Measurements from ENCODE around the gene OMD.
A peak's percentile ranks its signal among the peaks of the same experiment; 100 is the strongest.

OMD gene, protein sequence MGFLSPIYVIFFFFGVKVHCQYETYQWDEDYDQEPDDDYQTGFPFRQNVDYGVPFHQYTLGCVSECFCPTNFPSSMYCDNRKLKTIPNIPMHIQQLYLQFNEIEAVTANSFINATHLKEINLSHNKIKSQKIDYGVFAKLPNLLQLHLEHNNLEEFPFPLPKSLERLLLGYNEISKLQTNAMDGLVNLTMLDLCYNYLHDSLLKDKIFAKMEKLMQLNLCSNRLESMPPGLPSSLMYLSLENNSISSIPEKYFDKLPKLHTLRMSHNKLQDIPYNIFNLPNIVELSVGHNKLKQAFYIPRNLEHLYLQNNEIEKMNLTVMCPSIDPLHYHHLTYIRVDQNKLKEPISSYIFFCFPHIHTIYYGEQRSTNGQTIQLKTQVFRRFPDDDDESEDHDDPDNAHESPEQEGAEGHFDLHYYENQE

GRCh38 chr9:92424340-92424739, at the start of gene OMD:
Gene OMD, minus strand, starts transcription at chr9:92424471. Its CDS starts 6,913 bp downstream, at chr9:92417558.
- DNase-seq, result no peak

- no peak for DNase-seq
Measured at GRCh38 chr9:92468206-92468605, 43.9 kb upstream of the OMD start.

DNA sequence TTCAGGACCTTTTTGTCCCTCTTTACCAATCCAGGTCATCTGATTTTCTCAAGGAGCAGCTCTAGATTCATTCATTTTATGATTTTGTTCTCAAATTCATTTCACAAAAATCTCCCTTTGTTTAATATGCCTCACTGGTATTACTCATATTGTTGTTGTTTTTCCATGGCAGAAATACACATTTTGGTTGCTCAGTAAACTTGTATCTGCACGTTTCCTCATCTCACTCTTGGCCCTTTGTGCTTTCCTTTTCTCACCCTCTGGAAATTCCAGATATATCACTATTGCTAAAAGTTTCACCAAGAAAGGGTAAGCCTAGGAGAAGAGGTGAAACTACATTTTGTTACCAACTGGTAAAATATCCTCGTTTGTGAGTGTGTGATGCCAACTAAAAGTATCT, 43.2 kb upstream of the OMD start:
- no peak for DNase-seq

GRCh38 chr9:92467041-92467440, 42.8 kb upstream of the OMD start:
- DNase-seq, result no peak

DNA sequence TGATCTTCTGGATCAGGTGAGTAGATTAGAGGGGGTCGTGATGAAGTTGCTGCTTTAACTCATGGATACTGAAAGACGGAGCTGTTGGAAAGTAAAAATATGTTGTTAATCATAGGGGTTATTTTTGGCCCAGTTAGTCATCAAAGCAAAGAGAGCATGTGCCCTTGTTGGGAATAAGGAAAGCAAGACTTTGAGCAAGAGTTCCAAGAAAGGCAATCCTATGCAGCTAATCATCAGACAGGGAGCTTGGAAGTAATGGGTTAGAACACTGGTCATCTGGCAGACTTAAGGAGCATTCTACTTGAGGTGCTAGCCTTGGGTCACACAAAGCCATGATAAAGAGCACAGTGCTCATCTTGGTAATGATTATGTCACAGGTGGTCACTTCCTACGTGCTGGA, 39.7 kb upstream of the OMD start:
- DNase-seq, result no peak

DNA sequence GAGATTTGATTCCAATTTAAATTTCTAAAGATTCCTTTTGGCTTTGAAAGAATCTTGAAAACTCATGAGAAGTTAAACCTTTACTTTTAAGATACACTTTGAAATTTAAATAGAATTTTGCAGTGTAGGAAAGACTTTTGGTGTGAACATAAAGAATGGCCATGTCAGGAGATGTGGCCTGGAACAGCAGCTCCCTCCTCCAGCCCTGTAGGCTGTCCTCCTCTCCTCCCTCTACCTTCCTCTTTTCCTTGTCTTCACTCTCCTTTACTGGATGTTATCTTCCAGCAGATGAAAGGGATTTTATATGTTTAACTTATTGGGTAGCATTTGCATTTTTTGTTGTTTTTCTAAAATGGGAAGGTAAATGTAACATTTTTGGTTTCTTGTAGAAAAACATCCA, 39.1 kb upstream of the OMD start:
- DNase-seq, result no peak

DNA sequence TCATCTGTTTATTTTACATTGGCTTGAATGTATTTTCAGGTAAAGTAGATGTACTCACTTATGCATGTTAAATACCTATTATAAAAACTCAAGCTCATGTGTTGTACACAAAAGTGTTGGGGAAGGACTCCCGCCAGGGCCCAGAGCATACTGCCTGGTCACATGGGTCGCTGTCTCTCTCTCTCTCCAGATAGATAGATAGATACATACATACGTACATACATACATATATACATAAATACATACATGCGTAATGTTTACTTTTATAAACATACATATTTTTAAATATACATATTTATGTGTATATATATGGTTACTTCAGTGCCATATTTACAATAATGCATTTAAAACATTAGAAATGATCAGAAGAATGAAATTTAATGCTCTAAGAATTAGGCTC, 33.3 kb upstream of the OMD start:
- no peak for DNase-seq

DNA sequence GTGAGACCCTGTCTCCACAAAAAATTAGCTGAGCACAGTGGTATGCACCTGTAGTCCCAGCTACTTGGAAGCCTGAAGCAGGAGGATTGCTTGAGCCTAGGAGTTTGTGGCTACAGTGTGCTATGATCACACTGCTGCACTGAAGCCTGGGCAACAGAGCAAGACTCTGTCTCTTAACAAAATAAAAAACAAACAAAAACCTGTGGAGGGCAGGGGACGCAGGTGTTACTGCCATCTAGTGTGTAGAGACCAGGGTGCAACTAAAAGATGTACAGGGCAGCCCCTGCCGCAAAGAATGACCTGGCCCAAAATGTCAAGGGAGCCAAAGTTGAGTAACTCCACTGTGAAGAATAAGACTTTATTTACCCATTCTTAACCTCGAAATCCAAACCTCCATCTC, 30.9 kb upstream of the OMD start:
- no peak for DNase-seq

- DNase-seq, result no peak
Measured at GRCh38 chr9:92446536-92446935, 22.3 kb upstream of the OMD start.

GRCh38 chr9:92444841-92445240, 20.6 kb upstream of the OMD start:
- no peak for DNase-seq

- DNase-seq, result no peak
Measured at GRCh38 chr9:92440751-92441046, 16.4 kb upstream of the OMD start.

GRCh38 chr9:92439921-92440750, 15.9 kb upstream of the OMD start:
- DNase-seq, result no peak

GRCh38 chr9:92438900-92439526, 14.7 kb upstream of the OMD start:
- no peak for DNase-seq

DNA sequence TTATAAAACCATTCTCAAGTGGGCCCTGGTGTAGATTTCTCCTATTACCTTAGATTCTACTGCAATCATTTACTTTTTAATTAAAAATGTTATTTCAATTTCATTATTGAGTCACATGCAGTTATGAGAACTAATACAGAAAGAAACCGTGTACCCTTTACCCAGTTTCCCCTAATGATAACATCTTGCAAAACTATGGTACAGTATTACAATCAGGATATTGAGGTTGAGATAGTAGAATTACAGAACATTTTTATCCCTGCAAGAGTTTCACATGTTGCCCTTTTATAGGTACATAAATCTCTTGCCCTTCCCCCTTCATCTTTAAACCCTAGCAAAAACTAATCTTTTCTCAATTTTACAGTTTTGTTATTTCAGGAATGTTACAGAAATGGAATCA, 11.0 kb upstream of the OMD start:
- DNase-seq, result no peak

DNA sequence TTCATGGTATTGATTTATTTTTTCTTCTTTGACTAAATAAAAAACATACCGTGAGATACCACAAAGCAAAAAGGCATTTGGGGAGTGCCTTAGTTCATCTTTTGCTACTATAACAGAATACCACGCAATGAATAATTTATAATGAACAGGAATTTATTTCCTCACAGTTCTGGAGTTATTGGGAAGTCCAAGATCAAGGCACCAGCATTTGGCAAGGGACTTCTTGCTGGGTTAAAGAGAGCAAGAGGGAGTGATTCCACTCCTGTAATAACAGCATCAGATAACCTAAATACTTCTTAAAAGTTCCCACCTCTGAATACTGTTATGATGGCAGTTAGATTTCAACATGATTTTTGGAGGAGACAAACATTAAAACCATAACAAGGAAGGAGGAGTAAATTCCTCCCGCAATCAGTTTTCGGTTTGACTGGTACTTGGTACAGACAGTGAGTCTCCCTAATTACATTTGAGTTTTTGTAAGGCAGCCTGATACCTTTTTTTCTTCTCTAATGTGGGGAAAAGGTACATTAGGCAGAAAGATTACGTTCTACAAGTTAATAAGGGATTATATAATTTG, 8.8 kb upstream of the OMD start:
- no peak for DNase-seq

- no peak for DNase-seq
Measured at GRCh38 chr9:92432350-92432749, 8.1 kb upstream of the OMD start.

- DNase-seq, result no peak
Measured at GRCh38 chr9:92429836-92430235, 5.6 kb upstream of the OMD start.

GRCh38 chr9:92426501-92427145, 2.4 kb upstream of the OMD start:
- DNase-seq, result peak; percentile 39

GRCh38 chr9:92425474-92425873, 1.2 kb upstream of the OMD start:
- DNase-seq, result no peak

GRCh38 chr9:92423612-92424011, 659 bp downstream of the OMD start:
- no peak for DNase-seq

DNA sequence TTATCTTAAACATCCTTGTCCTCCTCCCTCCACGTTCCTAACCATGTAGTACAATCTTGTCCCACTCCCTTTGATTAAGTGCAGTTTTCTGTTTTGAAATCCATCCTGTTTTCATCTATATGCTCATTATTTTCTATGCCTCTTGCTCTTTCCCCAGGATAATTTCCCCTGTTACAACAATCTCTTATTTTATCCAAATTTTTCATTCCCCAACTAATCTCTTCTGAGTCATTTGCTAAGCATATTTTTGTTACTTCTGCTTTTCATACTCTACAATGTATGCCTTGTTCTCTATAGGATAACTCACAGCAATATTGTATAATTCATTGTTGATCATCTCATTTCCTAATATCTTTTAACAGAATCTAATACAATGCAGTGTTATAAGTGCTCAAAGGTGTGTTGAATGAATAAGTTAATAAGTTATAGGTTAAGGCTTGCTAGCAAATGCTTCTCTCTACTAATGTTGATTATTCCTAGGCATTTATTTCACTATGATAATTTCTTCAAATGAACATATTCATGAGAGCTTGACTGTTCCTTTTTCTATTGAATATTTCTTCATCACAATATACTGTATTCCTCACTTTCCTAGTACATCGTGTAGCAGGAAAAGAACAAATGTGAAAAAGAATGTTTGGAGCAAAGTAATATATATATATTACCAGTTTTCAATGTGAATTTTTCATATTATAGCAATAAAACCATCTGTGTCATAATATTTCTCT, 1.5 kb downstream of the OMD start:
- no peak for DNase-seq

- DNase-seq, result no peak
Measured at GRCh38 chr9:92414566-92414965, 9.7 kb downstream of the OMD start.
